Hippocampal formation (tissue), 2 donors: ENCODE data around the gene PRAC1.

Source experiments
- DNase-seq, 2 donors: peaks; one replicate each; lab custom pipeline; 2025; lab: John Stamatoyannopoulos, UW

The PRAC1 gene

GRCh38 chr17:48722201-48722907 is at the start of gene PRAC1:
PRAC1 (minus strand) TSS chr17:48722518; CDS start chr17:48722392, 126 bp downstream.
- DNase-seq = no peak

- no peak for DNase-seq
Observed at GRCh38 chr17:48770954-48771353, 48.6 kb upstream of the PRAC1 start.

- no peak for DNase-seq
Observed at GRCh38 chr17:48769009-48769675, 46.8 kb upstream of the PRAC1 start.

- no peak for DNase-seq
Observed at GRCh38 chr17:48767263-48767774, 45.0 kb upstream of the PRAC1 start.

GRCh38 chr17:48761114-48761513 is 38.8 kb upstream of the PRAC1 start:
- DNase-seq = no peak

GRCh38 chr17:48760411-48760810 is 38.1 kb upstream of the PRAC1 start:
- no peak for DNase-seq

GRCh38 chr17:48759288-48759687 is 37.0 kb upstream of the PRAC1 start:
- DNase-seq = no peak

GRCh38 chr17:48757524-48757961 is 35.2 kb upstream of the PRAC1 start:
- DNase-seq = no peak

- no peak for DNase-seq
Observed at GRCh38 chr17:48756830-48757251, 34.5 kb upstream of the PRAC1 start.

GRCh38 chr17:48755356-48755755 is 33.0 kb upstream of the PRAC1 start:
- no peak for DNase-seq

GRCh38 chr17:48754500-48755261 is 32.4 kb upstream of the PRAC1 start:
- DNase-seq = no peak

- no peak for DNase-seq
Observed at GRCh38 chr17:48753794-48754499, 31.6 kb upstream of the PRAC1 start.

- no peak for DNase-seq
Observed at GRCh38 chr17:48752399-48753288, 30.3 kb upstream of the PRAC1 start.

GRCh38 chr17:48751733-48752398 is 29.5 kb upstream of the PRAC1 start:
- DNase-seq = no peak

GRCh38 chr17:48751172-48751571 is 28.9 kb upstream of the PRAC1 start:
- no peak for DNase-seq

GRCh38 chr17:48749621-48750553 is 27.6 kb upstream of the PRAC1 start:
- DNase-seq = no peak

GRCh38 chr17:48748718-48749566 is 26.6 kb upstream of the PRAC1 start:
- DNase-seq = no peak
